GM19193 (cell line): ENCODE results near the gene THRB.

Source experiments
- POLR2A ChIP-seq: IDR thresholded peaks from 4 replicates; pipeline ENCODE4 v1.6.1; 2011; ENCODE audit not compliant: insufficient read depth, insufficient read length; ENCODE audit errors: extremely low read depth

Gene THRB

DNA sequence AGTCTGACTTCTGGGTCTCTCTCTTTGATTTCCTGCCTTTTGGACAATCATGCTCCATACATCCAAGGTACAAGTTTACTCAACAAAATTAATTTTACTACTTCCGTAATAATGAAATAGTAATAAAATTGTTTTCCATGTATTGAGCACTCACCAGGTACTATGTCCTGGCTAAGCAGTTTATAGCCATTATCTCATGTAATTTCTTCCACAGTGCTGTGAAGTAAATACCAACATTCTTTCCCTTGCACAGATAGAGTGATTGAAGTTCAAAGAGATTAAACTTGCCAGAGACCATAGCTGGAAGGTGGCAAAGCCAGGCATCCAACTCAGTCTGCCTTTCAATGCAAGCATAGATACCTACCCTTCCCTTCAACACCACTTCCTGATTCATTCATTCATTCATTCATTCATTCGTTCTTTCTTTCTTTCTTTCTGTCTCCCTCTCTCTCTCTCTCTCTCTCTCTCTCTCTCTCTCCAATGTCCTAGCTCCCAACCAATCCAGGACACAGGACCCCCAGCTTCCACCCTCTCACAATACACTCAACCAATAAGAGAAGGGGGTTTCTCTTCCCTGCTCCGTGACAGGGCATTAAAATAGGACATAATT lies 12.4 kb downstream of the THRB start:
- no peak for TF ChIP-seq POLR2A

- no peak for TF ChIP-seq POLR2A
These were observed 13.5 kb downstream of the THRB start for GRCh38 chr3:24481193-24481592.

GRCh38 chr3:24480497-24480896 lies 14.2 kb downstream of the THRB start:
- no peak for TF ChIP-seq POLR2A

DNA sequence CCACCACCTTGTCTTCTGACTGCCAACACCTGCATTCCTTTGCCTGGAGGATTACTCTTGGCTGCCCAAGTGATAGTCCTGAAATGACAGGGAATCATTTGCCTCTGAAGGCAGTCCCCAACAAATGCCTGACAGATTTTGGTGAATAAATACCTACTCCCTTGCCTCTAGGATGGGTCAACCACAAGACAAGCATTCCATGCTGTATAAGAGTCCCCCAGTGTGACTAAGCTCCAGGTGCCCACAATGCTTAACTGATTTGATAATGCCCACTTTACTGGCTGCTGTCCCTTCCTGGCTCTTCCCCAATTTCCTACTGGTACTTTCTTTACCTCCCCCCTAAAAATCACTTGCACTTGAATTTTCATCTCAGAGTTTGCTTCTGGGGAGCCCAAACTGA lies 14.8 kb downstream of the THRB start:
- TF ChIP-seq POLR2A = no peak

GRCh38 chr3:24476871-24477656 lies 17.6 kb downstream of the THRB start:
- no peak for TF ChIP-seq POLR2A

- no peak for TF ChIP-seq POLR2A
These were observed 18.7 kb downstream of the THRB start for GRCh38 chr3:24475925-24476324.

DNA sequence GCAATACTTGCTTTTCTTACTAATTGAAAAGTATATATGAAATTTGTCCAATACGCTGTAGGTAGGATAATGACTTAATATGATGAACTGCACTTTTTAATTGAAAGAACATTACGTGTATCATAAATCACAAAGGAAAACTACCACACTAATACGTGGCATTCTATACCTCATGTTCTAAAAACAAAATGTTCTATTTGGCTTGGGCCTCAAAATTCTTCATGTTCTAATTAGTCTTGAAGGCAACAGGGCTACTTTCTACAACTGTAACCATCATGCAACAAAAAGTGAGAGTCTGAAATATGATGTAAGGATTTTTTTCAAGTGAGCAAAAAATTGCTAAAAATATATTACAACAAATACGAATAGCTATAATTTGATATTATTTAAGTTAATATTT lies 19.8 kb downstream of the THRB start:
- no peak for TF ChIP-seq POLR2A

DNA sequence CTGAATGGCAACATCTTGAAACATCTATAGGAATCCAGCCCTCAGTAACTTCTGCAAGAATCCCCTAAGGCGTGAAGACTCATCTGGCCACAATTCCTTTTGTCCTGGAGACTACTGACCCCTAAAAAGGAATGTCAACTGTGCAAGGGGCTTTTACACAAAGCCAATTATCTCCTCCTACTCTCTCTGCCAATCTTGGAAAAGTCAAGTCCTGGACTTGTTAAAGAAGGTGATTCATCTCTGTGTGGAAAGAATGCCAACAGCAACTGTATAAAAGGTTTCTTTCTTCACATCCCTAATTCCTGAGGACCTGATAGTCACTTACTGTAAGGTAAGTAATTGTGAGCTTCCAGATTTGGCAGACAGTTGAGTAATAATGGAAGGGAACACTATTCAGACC lies 22.3 kb downstream of the THRB start:
- TF ChIP-seq POLR2A = no peak

GRCh38 chr3:24471486-24471885 lies 23.2 kb downstream of the THRB start:
- TF ChIP-seq POLR2A = no peak

- no peak for TF ChIP-seq POLR2A
These were observed 24.4 kb downstream of the THRB start for GRCh38 chr3:24470277-24470676.

DNA sequence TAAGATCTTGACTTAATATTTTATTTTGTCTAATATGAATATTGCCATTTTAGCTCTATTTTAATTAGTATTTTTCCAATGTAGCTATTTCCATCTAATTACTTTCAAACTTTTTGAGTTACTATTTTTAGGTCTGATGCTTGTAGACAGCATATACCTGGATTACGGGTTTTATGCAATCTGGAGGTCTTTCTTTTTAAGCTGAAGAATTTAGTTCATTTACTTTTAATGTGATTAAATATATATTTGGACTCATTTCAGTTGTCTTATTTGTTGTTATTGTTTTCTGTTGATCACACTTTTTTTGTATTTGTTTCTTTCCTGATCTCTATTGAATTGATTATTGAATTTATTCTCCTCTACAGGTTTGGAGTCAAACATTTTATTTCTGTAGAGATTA lies 30.3 kb downstream of the THRB start:
- TF ChIP-seq POLR2A = no peak

DNA sequence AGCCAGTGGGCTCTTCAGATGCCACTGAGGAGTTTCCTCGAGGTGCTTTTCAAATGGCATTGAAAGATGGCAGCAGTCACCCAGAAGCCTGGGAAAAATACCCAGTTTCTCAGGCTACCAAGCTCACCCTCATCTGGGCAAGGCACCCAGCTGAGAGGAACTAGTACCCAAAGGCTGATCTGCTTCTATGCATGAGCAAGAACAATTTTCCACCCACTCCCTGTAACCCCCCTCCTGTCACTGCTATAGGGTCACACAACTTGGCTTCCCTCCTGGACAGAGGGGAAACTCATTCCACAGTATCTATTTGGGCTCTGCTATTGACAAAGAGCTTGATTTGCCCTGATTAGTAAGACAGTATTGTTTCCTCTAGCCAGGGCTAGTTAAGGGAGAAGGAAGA lies 31.9 kb downstream of the THRB start:
- TF ChIP-seq POLR2A = no peak

GRCh38 chr3:24460974-24461373 lies 33.7 kb downstream of the THRB start:
- TF ChIP-seq POLR2A = no peak

DNA sequence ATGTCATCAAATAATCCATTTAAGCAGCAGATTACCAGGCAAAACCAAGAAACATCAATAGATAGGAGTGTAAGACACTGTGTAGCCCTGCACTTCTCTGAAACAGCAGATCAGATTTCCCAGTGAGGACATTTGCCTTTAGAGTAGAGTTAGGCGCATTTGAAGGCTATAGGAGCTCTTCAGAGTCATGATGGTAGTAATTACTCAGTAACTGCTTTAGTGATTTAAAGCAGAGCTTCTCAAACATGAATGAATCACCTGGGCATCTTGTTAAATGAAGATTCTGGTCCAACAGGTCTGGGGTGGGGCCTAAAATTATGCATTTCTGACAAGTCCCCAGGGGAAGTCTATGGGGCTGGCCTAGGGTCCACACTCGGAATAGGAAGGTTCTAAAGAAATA lies 36.9 kb downstream of the THRB start:
- TF ChIP-seq POLR2A = no peak

- TF ChIP-seq POLR2A = no peak
These were observed 39.8 kb downstream of the THRB start for GRCh38 chr3:24454856-24455255.

GRCh38 chr3:24454393-24454792 lies 40.3 kb downstream of the THRB start:
- TF ChIP-seq POLR2A = no peak
